Heart left ventricle (tissue), 16 donors: Measurements from ENCODE around the gene TMEM37. TPM values are rescaled to one million over a fixed set of nuclear protein-coding genes. Genes with fewer than 3 reads are reported as not detected.

Experiments
- ATAC-seq, 4 donors: fragments of 200-7000 bp; cut with Tn5 transposase; one replicate each; pipeline ENCODE4 v1.9.1; 2020 to 2022; ENCODE audit warnings: moderate library complexity in 4 of 4, mild to moderate bottlenecking in 3 of 4, moderate number of reproducible peaks in 1 of 4
- DNase-seq, 5 donors: peaks; one replicate each; pipeline ENCODE4 v3.0.0-alpha.2; 2020
- H3K27ac ChIP-seq, 12 donors: fragments of 200-600 bp; sonication (generic) in 4 of 12; one replicate each; pipeline versions ENCODE4 v1.5.0 to v1.8.0; 2016 to 2022; ENCODE audit warnings: mild to moderate bottlenecking in 2 of 12
- H3K27me3 ChIP-seq, 9 donors: fragments of 200-600 bp; sonication (generic) in 2 of 9; one replicate each; pipeline versions ENCODE4 v1.5.1 to v1.8.0; 2016 to 2022; ENCODE audit warnings: mild to moderate bottlenecking in 3 of 9
- H3K36me3 ChIP-seq, 9 donors: fragments of 200-600 bp; sonication (generic) in 2 of 9; one replicate each; pipeline versions ENCODE4 v1.5.0 to v1.8.0; 2018 to 2022; ENCODE audit warnings: mild to moderate bottlenecking in 2 of 9
- H3K4me1 ChIP-seq, 12 donors: fragments of 200-600 bp; sonication (generic) in 4 of 12; one replicate each; pipeline versions ENCODE4 v1.5.0 to v1.8.0; 2016 to 2022; ENCODE audit warnings: mild to moderate bottlenecking in 3 of 12
- H3K4me3 ChIP-seq, 12 donors: fragments of 200-600 bp; sonication (generic) in 4 of 12; one replicate each; pipeline versions ENCODE4 v1.5.0 to v1.8.0; 2017 to 2022; ENCODE audit warnings: mild to moderate bottlenecking in 9 of 12, moderate library complexity in 4 of 12
- H3K9me3 ChIP-seq, 12 donors: fragments of 200-600 bp; sonication (generic) in 4 of 12; one replicate each; pipeline versions ENCODE4 v1.5.0 to v1.8.0; 2016 to 2022; ENCODE audit warnings: mild to moderate bottlenecking in 1 of 12
- POLR2A ChIP-seq, 2 donors: fragments of 450-650 bp; IDR thresholded peaks; one replicate each; pipeline ENCODE4 v1.6.1; 2017; ENCODE audit warnings: antibody characterized with exemption in 2 of 2, mild to moderate bottlenecking in 2 of 2, moderate library complexity in 2 of 2
- WGBS, 4 donors: extraction: QIAGEN DNeasy Blood & Tissue Kit in 2 of 4; methylation state at CpG; one replicate each; pipeline versions ENCODE4 v1.1.5 to v1.1.7; 2013 to 2018; 5-methylcytosine and 5-hydroxymethylcytosine counted together
- intact Hi-C, 10 donors: fragments of 100-400 bp; cut with DNase I; formaldehyde crosslinking; loops; one replicate each; pipeline versions ENCODE4 v1.11.1 to v1.14.2; 2022
- polyA plus RNA-seq, 2 donors: library from polyadenylated mRNA; stranded (reverse); fragments of 200-250 nt; gene quantifications; one replicate each; pipeline ENCODE4 v1.2.3, GENCODE V29; 2013
- total RNA-seq, 9 donors: library from RNA; depleted of rRNA in 2 of 9; stranded (reverse); fragments of >200 nt in 2 of 9; fragmentation: NEBNext Ultra II Directional in 3 of 9; extraction: Animal tissue kit (Norgen Biotek cat#: 25700) in 3 of 9; gene quantifications; one replicate each; pipeline versions ENCODE4 v1.1.0 to v1.2.4, GENCODE V29; 2016 to 2023
- TF ChIP-seq, protein P1 (sequence below), 12 donors: fragments of 200-600 bp; sonication (generic) in 4 of 12; IDR thresholded peaks; one replicate each; pipeline versions ENCODE4 v1.5.0 to v1.8.0; 2018 to 2022; ENCODE audit warnings: antibody characterized with exemption in 12 of 12, mild to moderate bottlenecking in 5 of 12
- donor health status: ischemic (EF 13 %, LVEDD 7.1; RV severe dilation, severe dysfunction).
- donor health status: healthy with polysubstance abuse.
- donor health status: DM: no; HTN: yes; CAD: no.
- donor health status: DM: no; HTN: no; CAD: no.
- donor health status: ischemic (EF 25% LVEDD 6.9; RV normal size, moderate dysfunction).
- donor health status: ischemic (EF 25% LVEDD 5.7; RV mildly dilated, moderate dysfunction).
- donor health status: healthy.
- donor health status: DM: yes; HTN: yes; CAD: no.
- donor health status: ischemic (EF 35%, LVEDD 5.7; RV mildly dilated, moderate dysfunction).
- donor health status: nonischemic (EF 11% LVEDD 7.7; RV severe dilation, severe dysfunction).
- donor health status: DM: yes; HTN: yes; CAD: no.
- donor health status: PGD.
- donor health status: ischemic (EF 29% LVEDD 5.4; RV normal size, mild dysfunction).
- donor health status: nonischemic (EF 23%, LVEDD 6.1; RV moderate dilation, normal function).

Gene TMEM37
- total and polyA plus RNA-seq, 11 donors: 0.75 to 24.6 (median 1.6) TPM

DNA sequence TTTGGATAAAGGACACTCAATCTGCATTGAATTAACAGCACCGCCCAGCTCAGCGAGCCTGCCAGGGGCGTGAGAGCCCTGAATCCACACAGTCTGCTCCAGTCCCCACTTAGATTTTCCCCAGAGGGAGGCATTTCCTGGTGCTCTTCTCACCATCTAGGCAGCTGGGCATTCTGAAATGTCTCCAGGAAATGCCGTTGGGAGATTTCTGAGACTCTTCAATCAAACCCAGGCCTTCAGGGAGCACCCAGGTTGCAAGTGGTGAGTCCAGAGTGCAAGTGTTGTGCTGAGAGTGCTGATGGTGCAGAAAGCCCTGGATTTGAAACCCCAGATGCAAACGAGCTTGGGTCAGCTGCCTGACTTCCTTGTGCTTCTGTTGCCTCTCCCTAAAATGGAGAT is 23.4 kb upstream of the TMEM37 start:
- Histone ChIP-seq H3K4me3 (no peak overlapping the region), H3K9me3 (peaks cover 0 to 5% (median 0%) of the 10 kb centered on the region in 12 donors), H3K4me1 (peaks cover 0 to 5% (median under 1%) of the 10 kb centered on the region in 12 donors), H3K36me3 (no peaks in the 10 kb centered on the region), H3K27me3 (no peaks in the 10 kb centered on the region), H3K27ac (no peak overlapping the region)
- TF ChIP-seq POLR2A (IDR thresholded peaks at IDR 0.05): no peak
- TF ChIP-seq, protein P1, sequence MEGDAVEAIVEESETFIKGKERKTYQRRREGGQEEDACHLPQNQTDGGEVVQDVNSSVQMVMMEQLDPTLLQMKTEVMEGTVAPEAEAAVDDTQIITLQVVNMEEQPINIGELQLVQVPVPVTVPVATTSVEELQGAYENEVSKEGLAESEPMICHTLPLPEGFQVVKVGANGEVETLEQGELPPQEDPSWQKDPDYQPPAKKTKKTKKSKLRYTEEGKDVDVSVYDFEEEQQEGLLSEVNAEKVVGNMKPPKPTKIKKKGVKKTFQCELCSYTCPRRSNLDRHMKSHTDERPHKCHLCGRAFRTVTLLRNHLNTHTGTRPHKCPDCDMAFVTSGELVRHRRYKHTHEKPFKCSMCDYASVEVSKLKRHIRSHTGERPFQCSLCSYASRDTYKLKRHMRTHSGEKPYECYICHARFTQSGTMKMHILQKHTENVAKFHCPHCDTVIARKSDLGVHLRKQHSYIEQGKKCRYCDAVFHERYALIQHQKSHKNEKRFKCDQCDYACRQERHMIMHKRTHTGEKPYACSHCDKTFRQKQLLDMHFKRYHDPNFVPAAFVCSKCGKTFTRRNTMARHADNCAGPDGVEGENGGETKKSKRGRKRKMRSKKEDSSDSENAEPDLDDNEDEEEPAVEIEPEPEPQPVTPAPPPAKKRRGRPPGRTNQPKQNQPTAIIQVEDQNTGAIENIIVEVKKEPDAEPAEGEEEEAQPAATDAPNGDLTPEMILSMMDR (IDR thresholded peaks at IDR 0.05): no peak
- DNase-seq (peak in 1 of 5 donors; percentile 43), ATAC-seq (peak; percentile 21 to 48 (median 28))
- 58 to 65% (median 60%) methylated on average over 5 of the region's 5 CpGs for WGBS, 4 donors
- intact Hi-C loops: loop anchor here in 9 of 10 donors (1.0 to 10.0 kb wide), 9 partner anchors 68 to 257 kb away; partner anchors contain the start of gene STEAP3 (in 1 of the 9)

DNA sequence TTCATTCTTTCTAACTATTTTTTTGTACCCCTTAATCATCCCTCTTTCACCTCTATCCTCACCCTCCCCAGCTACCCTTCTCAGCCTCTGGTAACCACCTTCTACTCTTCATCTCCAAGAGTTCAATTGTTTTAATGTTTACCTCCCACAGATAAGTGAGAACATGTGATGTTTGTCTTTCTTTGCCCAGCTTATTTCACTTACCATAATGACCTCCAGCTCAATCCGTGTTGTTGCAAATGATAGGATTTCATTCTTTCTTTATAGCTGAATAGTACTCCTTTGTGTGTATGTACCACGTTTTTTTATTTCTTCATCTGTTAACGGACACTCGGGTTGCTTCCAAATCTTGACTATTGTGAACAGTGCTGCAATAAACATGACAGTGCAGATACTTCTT is 22.1 kb upstream of the TMEM37 start:
- no peak overlapping the region for H3K27ac ChIP-seq
- peaks cover 0 to 13% (median 0%) of the 10 kb centered on the region in 12 donors for H3K9me3 ChIP-seq
- no peaks in the 10 kb centered on the region for H3K36me3 ChIP-seq
- H3K4me3 ChIP-seq: no peak overlapping the region
- H3K4me1 ChIP-seq: peaks cover 0 to 4% (median 0%) of the 10 kb centered on the region in 12 donors
- DNase-seq (no peak), ATAC-seq (no peak)
- TF ChIP-seq, protein P1 (IDR thresholded peaks at IDR 0.05): no peak
- TF ChIP-seq POLR2A (IDR thresholded peaks at IDR 0.05): no peak
- 75 to 90% (median 83%) methylated on average over 4 of the region's 4 CpGs for WGBS, 4 donors
- intact Hi-C loops: loop anchor here in 8 of 10 donors (2.0 to 10.0 kb wide), 8 partner anchors 67 to 255 kb away; partner anchors contain the start of gene STEAP3 (in 1 of the 8)
- H3K27me3 ChIP-seq: no peaks in the 10 kb centered on the region

DNA sequence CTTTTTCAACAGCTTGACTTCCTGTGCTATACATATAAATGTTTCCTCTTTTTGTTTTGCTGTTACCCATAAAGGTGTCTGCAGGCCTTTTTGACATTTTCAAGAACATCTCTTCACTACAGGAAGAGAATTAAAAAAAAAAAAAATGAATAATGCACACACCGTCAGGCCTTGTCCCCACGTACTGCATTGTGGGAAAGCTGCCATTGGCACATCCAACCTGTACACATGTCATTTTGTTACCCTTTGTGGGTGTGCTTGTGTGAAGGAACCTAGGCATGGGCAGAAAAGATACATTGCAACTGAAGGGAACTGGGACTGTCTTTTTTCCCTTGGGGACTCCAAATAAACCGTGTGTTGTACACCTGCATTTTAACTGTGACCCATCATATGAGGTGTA is 16.8 kb upstream of the TMEM37 start:
- intact Hi-C loops: no loop called here
- H3K4me1 ChIP-seq: no peaks in the 10 kb centered on the region
- H3K27ac ChIP-seq: no peak overlapping the region
- peaks cover 0 to 14% (median 0%) of the 10 kb centered on the region in 12 donors for H3K9me3 ChIP-seq
- H3K36me3 ChIP-seq: no peaks in the 10 kb centered on the region
- H3K27me3 ChIP-seq: no peaks in the 10 kb centered on the region
- ATAC-seq (no peak), DNase-seq (no peak)
- WGBS, 4 donors: 69 to 82% (median 77%) methylated on average over 3 of the region's 3 CpGs
- H3K4me3 ChIP-seq: no peak overlapping the region
- TF ChIP-seq, protein P1 (IDR thresholded peaks at IDR 0.05): no peak
- no peak for TF ChIP-seq POLR2A (IDR thresholded peaks at IDR 0.05)

DNA sequence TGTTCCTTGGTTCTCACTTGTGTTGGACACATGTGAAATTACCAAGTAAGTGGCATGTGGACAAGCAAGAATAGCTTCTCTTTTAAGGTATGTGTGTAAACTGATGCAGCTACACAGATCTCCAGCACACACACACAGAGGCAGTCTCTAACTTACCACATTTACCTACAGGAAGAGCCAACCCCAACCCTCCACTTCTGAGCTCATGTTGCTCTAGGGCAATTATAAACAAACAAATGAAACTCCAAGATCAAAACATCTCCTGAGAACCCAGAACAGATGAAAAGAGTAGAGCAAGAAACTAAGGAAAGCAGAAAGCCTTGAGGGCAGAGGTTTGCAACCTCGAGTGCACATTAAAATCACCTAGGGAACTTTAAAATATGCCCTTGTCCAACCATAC is 16.0 kb upstream of the TMEM37 start:
- WGBS, 4 donors: 67 to 88% (median 81%) methylated on average over 1 of the region's 1 CpG
- DNase-seq (no peak), ATAC-seq (no peak)
- no peaks in the 10 kb centered on the region for H3K36me3 ChIP-seq
- no peaks in the 10 kb centered on the region for H3K27me3 ChIP-seq
- no peaks in the 10 kb centered on the region for H3K4me1 ChIP-seq
- no peak overlapping the region for H3K4me3 ChIP-seq
- TF ChIP-seq, protein P1 (IDR thresholded peaks at IDR 0.05): no peak
- TF ChIP-seq POLR2A (IDR thresholded peaks at IDR 0.05): no peak
- H3K9me3 ChIP-seq: peaks cover 0 to 14% (median 0%) of the 10 kb centered on the region in 12 donors
- no peak overlapping the region for H3K27ac ChIP-seq
- intact Hi-C loops: no loop called here
